OCI-LY7 (cell line): ENCODE data around the gene RASGRP1. TPM values are rescaled to one million over a fixed set of nuclear protein-coding genes. Genes with fewer than 3 reads are reported as not detected.

ENCODE experiments used
- BruUV-seq: library from RNA; stranded (reverse); fragments of 400-500 nt; replicated peaks from 2 replicates; lab custom pipeline; 2021; lab: Mats Ljungman, UMichigan
- CTCF ChIA-PET: fragments of 300-600 bp; sonication (Branson Sonifier 250); formaldehyde crosslinking; loops from one replicate; lab custom pipeline; 2022; ENCODE audit warnings: antibody characterized with exemption; ENCODE audit not compliant: unreplicated experiment; lab: Charles Lee
- POLR2A ChIA-PET: fragments of 300-600 bp; sonication (Branson Sonifier 250); formaldehyde crosslinking; loops from one replicate; lab custom pipeline; 2022; ENCODE audit warnings: antibody characterized with exemption; lab: Charles Lee
- DNase-seq: peaks from one replicate; pipeline ENCODE4 v3.0.0-alpha.2; 2015; ENCODE audit warnings: low spot score
- H2AFZ ChIP-seq: fragments of 200-600 bp; sonication (generic), shearing (Covaris generic); 2 replicates; pipeline ENCODE4 v1.6.1; 2014; ENCODE audit warnings: mild to moderate bottlenecking, antibody characterized with exemption, low read length, moderate library complexity
- H3K27ac ChIP-seq: fragments of 200-600 bp; sonication (generic); 2 replicates; pipeline ENCODE4 v1.5.1; 2014; ENCODE audit warnings: mixed run types, low read depth, mild to moderate bottlenecking, moderate library complexity, low read length, inconsistent platforms; ENCODE audit not compliant: poor library complexity, severe bottlenecking
- H3K36me3 ChIP-seq: fragments of 200-600 bp; sonication (generic); 2 replicates; pipeline ENCODE4 v1.6.1; 2014; ENCODE audit warnings: mild to moderate bottlenecking, antibody characterized with exemption, low read length, moderate library complexity, mixed read lengths; ENCODE audit not compliant: insufficient read depth
- H3K4me1 ChIP-seq: fragments of 200-600 bp; sonication (generic); 2 replicates; pipeline ENCODE4 v1.5.1; 2014; ENCODE audit warnings: mild to moderate bottlenecking, low read length; ENCODE audit not compliant: insufficient read depth, poor library complexity, severe bottlenecking
- H3K4me2 ChIP-seq: fragments of 200-600 bp; sonication (generic); 2 replicates; pipeline ENCODE4 v1.6.1; 2014; ENCODE audit warnings: mild to moderate bottlenecking, low read length
- H3K4me3 ChIP-seq: fragments of 200-600 bp; sonication (generic); 2 replicates; pipeline ENCODE4 v1.5.1; 2014; ENCODE audit warnings: mild to moderate bottlenecking, low read depth, low read length; ENCODE audit not compliant: poor library complexity, severe bottlenecking
- H3K79me2 ChIP-seq: fragments of 200-600 bp; sonication (generic); 2 replicates; pipeline ENCODE4 v1.6.1; 2016; ENCODE audit warnings: low read depth, mild to moderate bottlenecking, low read length, moderate library complexity, mixed read lengths; ENCODE audit not compliant: insufficient read depth
- H3K9me2 ChIP-seq: fragments of 200-600 bp; sonication (generic); 2 replicates; pipeline ENCODE4 v1.6.1; 2016; ENCODE audit warnings: mild to moderate bottlenecking, low read length, mixed read lengths; ENCODE audit not compliant: insufficient read depth
- H3K9me3 ChIP-seq: fragments of 200-600 bp; sonication (generic); 2 replicates; pipeline ENCODE4 v1.6.1; 2014; ENCODE audit warnings: mild to moderate bottlenecking, mixed run types, low read length, mixed read lengths
- H4K20me1 ChIP-seq: fragments of 200-600 bp; sonication (generic); 2 replicates; pipeline ENCODE4 v1.6.1; 2014; ENCODE audit warnings: mild to moderate bottlenecking, antibody characterized with exemption, low read length, moderate library complexity, mixed read lengths; ENCODE audit not compliant: insufficient read depth
- CTCF ChIP-seq: fragments of 200-600 bp; sonication (generic); conservative IDR thresholded peaks from 2 replicates; pipeline ENCODE4 v1.5.1; 2014; ENCODE audit warnings: mild to moderate bottlenecking, antibody characterized with exemption, low read length, moderate library complexity, mixed read lengths
- EZH2phosphoT487 ChIP-seq: fragments of 200-600 bp; sonication (generic); IDR thresholded peaks from 2 replicates; pipeline ENCODE4 v1.6.1; 2018; ENCODE audit warnings: low read depth, borderline replicate concordance, mild to moderate bottlenecking, mixed run types, antibody characterized with exemption, low read length, moderate library complexity, mixed read lengths
- intact Hi-C: fragments of 100-400 bp; cut with micrococcal nuclease; formaldehyde crosslinking; loops from one replicate; pipeline ENCODE4 v1.10.0; 2022; ENCODE audit not compliant: unreplicated experiment
- total RNA-seq, 2 experiments: library from RNA; depleted of rRNA in 1 of 2; stranded (reverse); fragments of >200 nt in 1 of 2; shearing (Covaris generic) in 1 of 2; gene quantifications; 2 replicates each; pipeline ENCODE4 v1.2.3, GENCODE V29; 2014 to 2022

RASGRP1 gene
- total RNA-seq, 2 experiments from 2014 or later: 6.1 to 17.2 TPM

DNA sequence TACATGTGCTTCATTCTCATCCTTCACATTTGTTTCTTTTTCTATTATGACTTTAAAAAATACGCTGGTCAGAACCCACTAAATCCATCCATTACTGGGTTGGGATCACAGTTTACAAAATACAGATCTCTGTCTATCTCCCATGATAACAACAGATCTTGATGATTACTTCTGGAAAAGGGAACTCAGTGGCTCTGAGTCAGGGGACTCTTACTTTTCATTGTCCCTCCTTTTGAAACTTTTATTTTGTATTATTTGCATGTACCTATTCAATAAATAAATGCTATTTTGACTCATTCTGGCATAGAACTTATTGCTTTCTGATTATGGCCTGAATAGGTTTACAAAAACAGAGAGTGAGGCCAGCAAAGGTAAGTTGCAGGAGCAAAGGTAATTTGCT lies 11.6 kb upstream of the RASGRP1 start:
- BruUV-seq: no TSS peak
- DNase-seq: no peak
- ChIA-PET CTCF (no interaction called here), POLR2A (no interaction called here)
- H2AFZ ChIP-seq: no peak overlapping the region
- no peak overlapping the region for H3K4me2 ChIP-seq
- H3K27ac ChIP-seq: no peak overlapping the region
- no peak for TF ChIP-seq EZH2phosphoT487
- TF ChIP-seq CTCF: no peak
- no peaks in the 10 kb centered on the region for H3K9me3 ChIP-seq
- no peaks in the 10 kb centered on the region for H3K9me2 ChIP-seq
- intact Hi-C loops: loop anchor here (5.0 kb wide), 1 partner anchor 56 kb away; no protein-coding TSS in a partner anchor
- H3K36me3 ChIP-seq: no peaks in the 10 kb centered on the region
- H4K20me1 ChIP-seq: no peaks in the 10 kb centered on the region
- H3K4me1 ChIP-seq: no peaks in the 10 kb centered on the region
- no peaks in the 10 kb centered on the region for H3K79me2 ChIP-seq
- H3K4me3 ChIP-seq: no peak overlapping the region

DNA sequence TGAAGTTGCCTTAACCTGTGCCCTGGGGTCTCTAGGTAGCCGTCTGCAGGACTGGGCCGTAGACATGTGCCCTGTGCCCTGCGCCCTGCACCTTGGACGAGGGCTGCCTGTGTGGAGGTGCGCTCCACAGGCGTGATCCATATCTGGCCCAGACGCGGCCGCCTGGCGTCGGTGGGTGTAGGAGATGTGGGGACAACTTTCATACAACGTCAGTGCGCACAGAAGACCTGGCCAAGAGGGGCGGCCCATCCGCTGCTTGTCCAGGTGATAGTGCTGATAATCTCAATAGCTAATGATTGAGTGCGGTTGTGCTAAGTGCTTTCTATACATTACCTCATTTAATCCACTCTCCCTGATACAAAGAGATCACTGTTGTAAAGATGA lies 665 bp upstream of the RASGRP1 start:
- Histone ChIP-seq H3K9me2 (no peaks in the 10 kb centered on the region), H3K79me2 (no peaks in the 10 kb centered on the region), H3K4me1 (peaks cover 27% of the 10 kb centered on the region), H3K9me3 (no peaks in the 10 kb centered on the region), H2AFZ (peak overlapping the region; percentile 83), H3K4me3 (peak overlapping the region; percentile 73), H3K36me3 (no peaks in the 10 kb centered on the region), H4K20me1 (no peaks in the 10 kb centered on the region), H3K4me2 (peak overlapping the region; percentile 75), H3K27ac (no peak overlapping the region)
- no TSS peak for BruUV-seq
- DNase-seq: no peak
- intact Hi-C loops: loop anchor here (2.0 kb wide), 1 partner anchor 124 kb away; no protein-coding TSS in a partner anchor
- TF ChIP-seq EZH2phosphoT487 (no peak), CTCF (no peak)
- CTCF ChIA-PET: no interaction called here
- POLR2A ChIA-PET: interaction anchor here (1.1 to 2.6 kb wide), 4 partner anchors 22 to 117 kb away, joined by 3 to 11 read pairs (median 4); no protein-coding TSS in a partner anchor
